Subcutaneous abdominal adipose tissue (tissue), 5 donors: Measurements from ENCODE around the gene DDX47.
"Not testable (repeated sequence)": the region's sequence is repeated elsewhere in the genome, so short reads cannot be mapped to it uniquely, and the experiment has no call there.

Experiments used
- H3K27ac ChIP-seq: one replicate; pipeline ENCODE4 v1.7.0; 2013; ENCODE audit warnings: low read depth, mild to moderate bottlenecking, inconsistent platforms, low read length, moderate library complexity
- H3K27me3 ChIP-seq, 5 donors: one replicate each; pipeline ENCODE4 v1.7.0; 2013; ENCODE audit warnings: low read length in 5 of 5, inconsistent platforms in 1 of 5; ENCODE audit not compliant: control insufficient read depth in 5 of 5, insufficient read depth in 4 of 5
- H3K36me3 ChIP-seq, 5 donors: one replicate each; pipeline ENCODE4 v1.7.0; 2013; ENCODE audit warnings: low read length in 5 of 5; ENCODE audit not compliant: control insufficient read depth in 5 of 5, insufficient read depth in 5 of 5
- H3K4me1 ChIP-seq, 5 donors: one replicate each; pipeline ENCODE4 v1.7.0; 2013; ENCODE audit warnings: low read length in 5 of 5, mild to moderate bottlenecking in 3 of 5, moderate library complexity in 1 of 5; ENCODE audit not compliant: control insufficient read depth in 5 of 5, insufficient read depth in 5 of 5
- H3K4me3 ChIP-seq, 5 donors: one replicate each; pipeline ENCODE4 v1.7.0; 2013; ENCODE audit warnings: low read length in 5 of 5, low read depth in 1 of 5
- H3K9ac ChIP-seq, 5 donors: one replicate each; pipeline ENCODE4 v1.7.0; 2013; ENCODE audit warnings: low read length in 5 of 5, mild to moderate bottlenecking in 4 of 5, moderate library complexity in 3 of 5
- H3K9me3 ChIP-seq, 5 donors: one replicate each; pipeline ENCODE4 v1.7.0; 2013; ENCODE audit warnings: low read length in 5 of 5; ENCODE audit not compliant: control insufficient read depth in 5 of 5
- donor health status: healthy.
- donor health status: healthy.
- donor health status: healthy.
- donor health status: healthy.
- donor health status: healthy.

Gene DDX47

GRCh38 chr12:12804432-12804886 lies 8.7 kb upstream of the DDX47 start:
- peak overlapping the region; percentile 55 for H3K27ac ChIP-seq

GRCh38 chr12:12806784-12807516 lies 6.2 kb upstream of the DDX47 start:
- H3K9ac ChIP-seq = no peak overlapping the region
- no peaks in the 10 kb centered on the region for H3K36me3 ChIP-seq
- H3K27ac ChIP-seq = peak overlapping the region; percentile 55
- no peaks in the 10 kb centered on the region for H3K9me3 ChIP-seq
- peaks cover 0 to 56% (median 26%) of the 10 kb centered on the region in 5 donors for H3K4me1 ChIP-seq
- no peak overlapping the region for H3K4me3 ChIP-seq
- no peaks in the 10 kb centered on the region for H3K27me3 ChIP-seq

More at GRCh38 chr12:12804432-12804886, 8.7 kb upstream of the DDX47 start:
- Histone ChIP-seq H3K9me3 (no peaks in the 10 kb centered on the region), H3K27me3 (no peaks in the 10 kb centered on the region), H3K36me3 (no peaks in the 10 kb centered on the region), H3K9ac (no peak overlapping the region), H3K4me3 (no peak overlapping the region), H3K4me1 (peaks cover 0 to 55% (median 26%) of the 10 kb centered on the region in 5 donors)

GRCh38 chr12:12807517-12807903 lies 5.6 kb upstream of the DDX47 start:
- not testable (repeated sequence) for H3K9me3 ChIP-seq, H3K27me3 ChIP-seq, H3K9ac ChIP-seq, H3K36me3 ChIP-seq, H3K4me3 ChIP-seq
- H3K4me1 ChIP-seq = peaks cover 0 to 56% (median 26%) of the 10 kb centered on the region in 5 donors
- peak overlapping the region; percentile 55 for H3K27ac ChIP-seq

GRCh38 chr12:12807970-12808702 lies 5.0 kb upstream of the DDX47 start:
- Histone ChIP-seq H3K36me3 (no peaks in the 10 kb centered on the region), H3K27me3 (no peaks in the 10 kb centered on the region), H3K4me1 (peaks cover 1 to 56% (median 28%) of the 10 kb centered on the region in 5 donors), H3K9ac (peak overlapping the region in 3 of 5 donors; percentile 1 to 56 (median 47)), H3K27ac (peak overlapping the region; percentile 84), H3K9me3 (no peaks in the 10 kb centered on the region), H3K4me3 (peak overlapping the region in 3 of 5 donors; percentile 18 to 32 (median 27))

GRCh38 chr12:12810553-12811021 lies 2.6 kb upstream of the DDX47 start:
- Histone ChIP-seq H3K9ac (no peak overlapping the region), H3K27me3 (no peaks in the 10 kb centered on the region), H3K4me1 (peaks cover 6 to 55% (median 32%) of the 10 kb centered on the region in 5 donors), H3K27ac (no peak overlapping the region), H3K4me3 (no peak overlapping the region), H3K9me3 (no peaks in the 10 kb centered on the region), H3K36me3 (peaks cover 0 to 3% (median 3%) of the 10 kb centered on the region in 5 donors)

GRCh38 chr12:12811343-12811742 lies 1.8 kb upstream of the DDX47 start:
- Histone ChIP-seq H3K9ac (no peak overlapping the region), H3K27me3 (no peaks in the 10 kb centered on the region), H3K27ac (no peak overlapping the region), H3K4me1 (peaks cover 6 to 51% (median 32%) of the 10 kb centered on the region in 5 donors), H3K36me3 (peaks cover 0 to 5% (median 3%) of the 10 kb centered on the region in 5 donors), H3K4me3 (no peak overlapping the region), H3K9me3 (no peaks in the 10 kb centered on the region)

GRCh38 chr12:12812174-12812573 lies 972 bp upstream of the DDX47 start:
- Histone ChIP-seq H3K4me3 (no peak overlapping the region), H3K27me3 (no peaks in the 10 kb centered on the region), H3K9ac (no peak overlapping the region), H3K4me1 (peaks cover 6 to 45% (median 32%) of the 10 kb centered on the region in 5 donors), H3K9me3 (no peaks in the 10 kb centered on the region), H3K27ac (no peak overlapping the region), H3K36me3 (peaks cover 0 to 5% (median 3%) of the 10 kb centered on the region in 5 donors)

GRCh38 chr12:12812618-12813119 lies 477 bp upstream of the DDX47 start:
- peak overlapping the region in 1 of 5 donors; percentile 89 for H3K9ac ChIP-seq
- peaks cover 6 to 40% (median 32%) of the 10 kb centered on the region in 5 donors for H3K4me1 ChIP-seq
- peak overlapping the region in 4 of 5 donors; percentile 84 to 100 (median 95) for H3K4me3 ChIP-seq

GRCh38 chr12:12817616-12818015 lies 4.5 kb downstream of the DDX47 start:
- no peaks in the 10 kb centered on the region for H3K27me3 ChIP-seq
- H3K9me3 ChIP-seq = no peaks in the 10 kb centered on the region
- H3K36me3 ChIP-seq = peaks cover 15 to 23% (median 19%) of the 10 kb centered on the region in 5 donors
- no peak overlapping the region for H3K4me3 ChIP-seq
- H3K4me1 ChIP-seq = peaks cover 8 to 36% (median 23%) of the 10 kb centered on the region in 5 donors
- H3K9ac ChIP-seq = no peak overlapping the region
- no peak overlapping the region for H3K27ac ChIP-seq

More at GRCh38 chr12:12812618-12813119, 477 bp upstream of the DDX47 start:
- no peak overlapping the region for H3K27ac ChIP-seq
- peaks cover 0 to 5% (median 3%) of the 10 kb centered on the region in 5 donors for H3K36me3 ChIP-seq
- H3K27me3 ChIP-seq = no peaks in the 10 kb centered on the region
- H3K9me3 ChIP-seq = no peaks in the 10 kb centered on the region
